ENCODE measurements around the gene ZYX. TPM values are rescaled to one million over a fixed set of nuclear protein-coding genes. Genes with fewer than 3 reads are reported as not detected.

ZYX gene
- polyA plus RNA-seq, 1 donor (not counting 4 experiments of a cell fraction or from before 2014, with no cell fraction given): 17.6 TPM

GRCh38 chr7:143395187-143396149 is 14.3 kb downstream of the ZYX start:
- H3K36me3 ChIP-seq (ENCODE audit: control insufficient read depth in 2 of 2, extremely low read depth in 1 of 2, insufficient read depth in 2 of 2, low read length in 2 of 2): peaks cover 33 to 35% of the 10 kb centered on the region in 2 experiments
- no peaks in the 10 kb centered on the region for H3K79me2 ChIP-seq (ENCODE audit: control insufficient read depth, insufficient read depth, low read length)
- H2AFZ ChIP-seq (ENCODE audit: control insufficient read depth, low read length): no peak overlapping the region
- H3K9me1 ChIP-seq (ENCODE audit: control insufficient read depth, extremely low read depth, insufficient read depth, low read length): no peaks in the 10 kb centered on the region
- peaks cover 4% of the 10 kb centered on the region for H3K4me1 ChIP-seq (ENCODE audit: control insufficient read depth, extremely low read depth, insufficient read depth, low read length)
- TF ChIP-seq CTCF (optimal IDR thresholded peaks at IDR 0.05 in 1 of 3, IDR thresholded peaks at IDR 0.05 in 1 of 3, conservative IDR thresholded peaks at IDR 0.05 in 1 of 3; ENCODE audit: extremely low read depth in 1 of 3, insufficient read depth in 2 of 3, low read length in 3 of 3): peak in 2 of 3 experiments; percentile 19 to 25
- no peak for TF ChIP-seq EZH2 (IDR thresholded peaks at IDR 0.05; ENCODE audit: low read length)
- no peak overlapping the region for H3K9ac ChIP-seq (ENCODE audit: control insufficient read depth, extremely low read depth, insufficient read depth, low read length)
- no peak overlapping the region for H3K27ac ChIP-seq (ENCODE audit: control insufficient read depth, insufficient read depth, low read length)
- FAIRE-seq (no peak), DNase-seq (ENCODE audit: low read depth, low spot score) (no peak)
- no peak overlapping the region for H3K4me2 ChIP-seq (ENCODE audit: control insufficient read depth, extremely low read depth, insufficient read depth, low read depth, low read length)
- H3K27me3 ChIP-seq (ENCODE audit: control insufficient read depth, extremely low read depth, insufficient read depth, low read length): no peaks in the 10 kb centered on the region
- no peak overlapping the region for H3K4me3 ChIP-seq (ENCODE audit: control insufficient read depth in 2 of 3, extremely low read depth in 1 of 3, insufficient read depth in 2 of 3, low read depth in 1 of 3, low read length in 3 of 3)
- dilution Hi-C loops (cut with MboI; ENCODE audit: extremely low pct_ligation_motif_present, low sequenced_read_pairs): no loop called here
- no peaks in the 10 kb centered on the region for H3K9me3 ChIP-seq (ENCODE audit: control insufficient read depth, low read depth, low read length)
- H4K20me1 ChIP-seq (ENCODE audit: control insufficient read depth, extremely low read depth, insufficient read depth, low read length): peaks cover 8% of the 10 kb centered on the region

DNA sequence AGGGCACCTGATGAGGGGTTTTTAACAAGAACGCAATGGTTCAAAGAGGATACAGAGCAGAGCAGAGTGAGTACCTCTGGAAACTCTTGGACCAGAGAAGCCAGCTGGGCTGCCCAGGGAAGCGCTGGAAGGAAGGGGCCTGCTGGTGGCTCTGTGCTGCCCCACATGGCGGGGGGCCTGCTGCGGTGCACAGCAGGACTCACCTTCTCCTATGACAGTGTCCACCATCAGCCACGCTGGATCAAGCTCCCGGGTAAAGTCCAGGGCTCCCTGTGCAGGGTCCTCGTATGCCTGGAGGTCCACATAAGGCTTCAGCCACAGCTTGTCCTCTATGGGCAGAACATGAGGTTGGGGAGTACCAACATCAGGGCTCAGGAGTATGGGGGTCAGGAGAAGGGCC is 15.0 kb downstream of the ZYX start:
- no peaks in the 10 kb centered on the region for H3K9me1 ChIP-seq (ENCODE audit: control insufficient read depth, extremely low read depth, insufficient read depth, low read length)
- DNase-seq (ENCODE audit: low read depth, low spot score): no peak
- H3K27me3 ChIP-seq (ENCODE audit: control insufficient read depth, extremely low read depth, insufficient read depth, low read length): no peaks in the 10 kb centered on the region
- no peaks in the 10 kb centered on the region for H3K9me3 ChIP-seq (ENCODE audit: control insufficient read depth, low read depth, low read length)
- H3K4me3 ChIP-seq (ENCODE audit: control insufficient read depth in 2 of 3, extremely low read depth in 1 of 3, insufficient read depth in 2 of 3, low read depth in 1 of 3, low read length in 3 of 3): no peak overlapping the region
- peaks cover 8% of the 10 kb centered on the region for H4K20me1 ChIP-seq (ENCODE audit: control insufficient read depth, extremely low read depth, insufficient read depth, low read length)
- FAIRE-seq: no peak
- H3K9ac ChIP-seq (ENCODE audit: control insufficient read depth, extremely low read depth, insufficient read depth, low read length): no peak overlapping the region
- no peaks in the 10 kb centered on the region for H3K79me2 ChIP-seq (ENCODE audit: control insufficient read depth, insufficient read depth, low read length)
- dilution Hi-C loops (cut with MboI; ENCODE audit: extremely low pct_ligation_motif_present, low sequenced_read_pairs): no loop called here
- no peak overlapping the region for H3K4me2 ChIP-seq (ENCODE audit: control insufficient read depth, extremely low read depth, insufficient read depth, low read depth, low read length)
- TF ChIP-seq EZH2 (IDR thresholded peaks at IDR 0.05; ENCODE audit: low read length): no peak
- TF ChIP-seq CTCF (optimal IDR thresholded peaks at IDR 0.05 in 1 of 3, IDR thresholded peaks at IDR 0.05 in 1 of 3, conservative IDR thresholded peaks at IDR 0.05 in 1 of 3; ENCODE audit: extremely low read depth in 1 of 3, insufficient read depth in 2 of 3, low read length in 3 of 3): no peak
- H3K27ac ChIP-seq (ENCODE audit: control insufficient read depth, insufficient read depth, low read length): no peak overlapping the region
- H3K36me3 ChIP-seq (ENCODE audit: control insufficient read depth in 2 of 2, extremely low read depth in 1 of 2, insufficient read depth in 2 of 2, low read length in 2 of 2): peaks cover 31 to 32% of the 10 kb centered on the region in 2 experiments
- H3K4me1 ChIP-seq (ENCODE audit: control insufficient read depth, extremely low read depth, insufficient read depth, low read length): peaks cover 4% of the 10 kb centered on the region
- no peak overlapping the region for H2AFZ ChIP-seq (ENCODE audit: control insufficient read depth, low read length)
